Heart left ventricle (tissue), 16 donors: ENCODE data around the gene RFESD. TPM values are rescaled to one million over a fixed set of nuclear protein-coding genes. Genes with fewer than 3 reads are reported as not detected.

Source experiments
- ATAC-seq, 4 donors: fragments of 200-7000 bp; cut with Tn5 transposase; one replicate each; pipeline ENCODE4 v1.9.1; 2020 to 2022; ENCODE audit warnings: moderate library complexity in 4 of 4, mild to moderate bottlenecking in 3 of 4, moderate number of reproducible peaks in 1 of 4
- DNase-seq, 5 donors: peaks; one replicate each; pipeline ENCODE4 v3.0.0-alpha.2; 2020
- H3K27ac ChIP-seq, 12 donors: fragments of 200-600 bp; sonication (generic) in 4 of 12; one replicate each; pipeline versions ENCODE4 v1.5.0 to v1.8.0; 2016 to 2022; ENCODE audit warnings: mild to moderate bottlenecking in 2 of 12
- H3K27me3 ChIP-seq, 9 donors: fragments of 200-600 bp; sonication (generic) in 2 of 9; one replicate each; pipeline versions ENCODE4 v1.5.1 to v1.8.0; 2016 to 2022; ENCODE audit warnings: mild to moderate bottlenecking in 3 of 9
- H3K36me3 ChIP-seq, 9 donors: fragments of 200-600 bp; sonication (generic) in 2 of 9; one replicate each; pipeline versions ENCODE4 v1.5.0 to v1.8.0; 2018 to 2022; ENCODE audit warnings: mild to moderate bottlenecking in 2 of 9
- H3K4me1 ChIP-seq, 12 donors: fragments of 200-600 bp; sonication (generic) in 4 of 12; one replicate each; pipeline versions ENCODE4 v1.5.0 to v1.8.0; 2016 to 2022; ENCODE audit warnings: mild to moderate bottlenecking in 3 of 12
- H3K4me3 ChIP-seq, 12 donors: fragments of 200-600 bp; sonication (generic) in 4 of 12; one replicate each; pipeline versions ENCODE4 v1.5.0 to v1.8.0; 2017 to 2022; ENCODE audit warnings: mild to moderate bottlenecking in 9 of 12, moderate library complexity in 4 of 12
- H3K9me3 ChIP-seq, 12 donors: fragments of 200-600 bp; sonication (generic) in 4 of 12; one replicate each; pipeline versions ENCODE4 v1.5.0 to v1.8.0; 2016 to 2022; ENCODE audit warnings: mild to moderate bottlenecking in 1 of 12
- CTCF ChIP-seq, 12 donors: fragments of 200-600 bp; sonication (generic) in 4 of 12; IDR thresholded peaks; one replicate each; pipeline versions ENCODE4 v1.5.0 to v1.8.0; 2018 to 2022; ENCODE audit warnings: antibody characterized with exemption in 12 of 12, mild to moderate bottlenecking in 5 of 12
- POLR2A ChIP-seq, 2 donors: fragments of 450-650 bp; IDR thresholded peaks; one replicate each; pipeline ENCODE4 v1.6.1; 2017; ENCODE audit warnings: antibody characterized with exemption in 2 of 2, mild to moderate bottlenecking in 2 of 2, moderate library complexity in 2 of 2
- WGBS, 4 donors: extraction: QIAGEN DNeasy Blood & Tissue Kit in 2 of 4; methylation state at CpG; one replicate each; pipeline versions ENCODE4 v1.1.5 to v1.1.7; 2013 to 2018; 5-methylcytosine and 5-hydroxymethylcytosine counted together
- intact Hi-C, 10 donors: fragments of 100-400 bp; cut with DNase I; formaldehyde crosslinking; loops; one replicate each; pipeline versions ENCODE4 v1.11.1 to v1.14.2; 2022
- polyA plus RNA-seq, 2 donors: library from polyadenylated mRNA; stranded (reverse); fragments of 200-250 nt; gene quantifications; one replicate each; pipeline ENCODE4 v1.2.3, GENCODE V29; 2013
- total RNA-seq, 9 donors: library from RNA; depleted of rRNA in 2 of 9; stranded (reverse); fragments of >200 nt in 2 of 9; fragmentation: NEBNext Ultra II Directional in 3 of 9; extraction: Animal tissue kit (Norgen Biotek cat#: 25700) in 3 of 9; gene quantifications; one replicate each; pipeline versions ENCODE4 v1.1.0 to v1.2.4, GENCODE V29; 2016 to 2023
- donor health status: ischemic (EF 13 %, LVEDD 7.1; RV severe dilation, severe dysfunction).
- donor health status: healthy with polysubstance abuse.
- donor health status: DM: no; HTN: yes; CAD: no.
- donor health status: DM: no; HTN: no; CAD: no.
- donor health status: ischemic (EF 25% LVEDD 6.9; RV normal size, moderate dysfunction).
- donor health status: ischemic (EF 25% LVEDD 5.7; RV mildly dilated, moderate dysfunction).
- donor health status: healthy.
- donor health status: DM: yes; HTN: yes; CAD: no.
- donor health status: ischemic (EF 35%, LVEDD 5.7; RV mildly dilated, moderate dysfunction).
- donor health status: nonischemic (EF 11% LVEDD 7.7; RV severe dilation, severe dysfunction).
- donor health status: DM: yes; HTN: yes; CAD: no.
- donor health status: PGD.
- donor health status: ischemic (EF 29% LVEDD 5.4; RV normal size, mild dysfunction).
- donor health status: nonischemic (EF 23%, LVEDD 6.1; RV moderate dilation, normal function).

Gene RFESD
- total and polyA plus RNA-seq, 11 donors = 1.3 to 5.0 (median 3.5) TPM

GRCh38 chr5:95662946-95663345, 16.4 kb downstream of the RFESD start:
- ATAC-seq = no peak
- intact Hi-C loops = loop anchor here in 8 of 10 donors (5.0 to 10.0 kb wide), 8 partner anchors 69 to 184 kb away; partner anchors contain the start of gene RHOBTB3 (in 1 of the 8)
- Histone ChIP-seq H3K9me3 (no peaks in the 10 kb centered on the region), H3K36me3 (no peaks in the 10 kb centered on the region), H3K27ac (no peak overlapping the region), H3K27me3 (no peaks in the 10 kb centered on the region), H3K4me3 (no peak overlapping the region), H3K4me1 (peaks cover 0 to 15% (median 5%) of the 10 kb centered on the region in 12 donors)
- no peak for TF ChIP-seq POLR2A (IDR thresholded peaks at IDR 0.05)
- no peak for TF ChIP-seq CTCF (IDR thresholded peaks at IDR 0.05)
- no peak for DNase-seq

DNA sequence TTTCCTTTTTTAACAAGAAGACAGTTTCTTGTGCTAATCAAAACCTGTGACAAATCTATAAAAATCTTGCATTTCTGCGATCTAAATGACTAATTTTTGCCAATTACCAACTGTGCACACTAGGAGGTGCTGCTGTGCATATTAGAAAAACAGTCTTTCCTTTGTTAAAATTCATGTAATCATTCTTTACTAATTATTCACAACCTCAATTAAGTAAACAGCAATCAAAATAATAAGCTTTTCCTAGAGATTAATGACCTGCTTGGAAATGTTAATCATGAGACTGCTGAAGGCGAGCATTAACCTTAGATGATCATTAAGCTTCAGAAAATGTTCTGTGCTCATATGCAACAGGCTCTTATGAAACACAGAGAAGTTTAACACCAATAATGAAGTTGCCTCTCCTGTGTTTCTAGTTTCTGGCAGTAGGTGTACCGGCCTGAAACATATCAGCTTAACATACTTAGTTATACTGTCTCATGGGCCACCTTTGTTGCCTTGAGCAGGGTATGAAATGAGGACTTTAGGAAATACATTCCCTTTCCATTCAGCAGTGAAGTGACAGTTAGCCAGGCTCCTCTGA, 17.7 kb downstream of the RFESD start:
- Histone ChIP-seq H3K27ac (peak overlapping the region in 3 of 12 donors; percentile 26 to 37 (median 34)), H3K9me3 (no peaks in the 10 kb centered on the region), H3K27me3 (no peaks in the 10 kb centered on the region), H3K36me3 (no peaks in the 10 kb centered on the region), H3K4me3 (no peak overlapping the region), H3K4me1 (peaks cover 0 to 25% (median 9%) of the 10 kb centered on the region in 12 donors)
- ATAC-seq (peak in 2 of 4 donors; percentile 39 to 45), DNase-seq (no peak)
- 9 to 18% (median 16%) methylated on average over 3 of the region's 3 CpGs for WGBS, 4 donors
- intact Hi-C loops = loop anchor here in 9 of 10 donors (2.0 to 10.0 kb wide), 9 partner anchors 68 to 183 kb away; partner anchors contain the start of gene RHOBTB3 (in 1 of the 9)
- peak; percentile 65 to 89 (median 83) for TF ChIP-seq CTCF (IDR thresholded peaks at IDR 0.05)
- no peak for TF ChIP-seq POLR2A (IDR thresholded peaks at IDR 0.05)

DNA sequence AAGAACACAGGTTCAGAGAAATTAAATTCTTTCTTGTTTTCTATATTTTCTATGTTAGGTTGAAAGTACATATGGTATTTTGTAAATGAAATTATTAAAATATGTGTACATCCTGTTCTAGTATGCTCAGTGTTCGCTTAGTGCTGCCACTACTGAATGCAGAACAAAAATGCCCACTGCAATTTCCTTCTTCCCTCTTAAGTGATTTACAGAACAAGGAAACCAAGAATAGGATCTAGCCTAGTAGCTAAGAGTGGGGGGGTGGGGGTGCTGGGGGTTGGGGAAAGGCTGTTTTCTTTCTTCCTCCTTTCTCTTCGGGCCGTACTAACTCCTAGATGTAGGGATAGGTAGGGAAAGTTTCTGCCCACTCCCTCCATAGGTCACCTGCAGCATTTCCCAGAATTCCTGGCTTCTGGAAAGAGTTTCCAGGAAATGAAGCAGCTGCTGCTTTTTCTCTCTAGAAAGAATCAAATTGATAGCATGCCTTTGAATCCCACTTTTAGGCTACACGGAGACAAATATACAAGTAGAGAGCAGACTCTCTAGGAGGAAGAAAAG, 20.6 kb downstream of the RFESD start:
- TF ChIP-seq CTCF (IDR thresholded peaks at IDR 0.05) (no peak), POLR2A (IDR thresholded peaks at IDR 0.05) (no peak)
- peak overlapping the region in 1 of 12 donors; percentile 16 for H3K27ac ChIP-seq
- H3K9me3 ChIP-seq = no peaks in the 10 kb centered on the region
- H3K4me1 ChIP-seq = peaks cover 0 to 38% (median 18%) of the 10 kb centered on the region in 12 donors
- H3K4me3 ChIP-seq = no peak overlapping the region
- intact Hi-C loops = loop anchor here in 7 of 10 donors (5.0 to 10.0 kb wide), 5 partner anchors 60 to 118 kb away; partner anchors contain the start of gene RHOBTB3 (in 5 of the 7)
- no peaks in the 10 kb centered on the region for H3K36me3 ChIP-seq
- WGBS, 4 donors = 74 to 77% (median 75%) methylated on average over 4 of the region's 4 CpGs
- H3K27me3 ChIP-seq = no peaks in the 10 kb centered on the region
- DNase-seq (no peak), ATAC-seq (peak in 1 of 4 donors; percentile 22)

DNA sequence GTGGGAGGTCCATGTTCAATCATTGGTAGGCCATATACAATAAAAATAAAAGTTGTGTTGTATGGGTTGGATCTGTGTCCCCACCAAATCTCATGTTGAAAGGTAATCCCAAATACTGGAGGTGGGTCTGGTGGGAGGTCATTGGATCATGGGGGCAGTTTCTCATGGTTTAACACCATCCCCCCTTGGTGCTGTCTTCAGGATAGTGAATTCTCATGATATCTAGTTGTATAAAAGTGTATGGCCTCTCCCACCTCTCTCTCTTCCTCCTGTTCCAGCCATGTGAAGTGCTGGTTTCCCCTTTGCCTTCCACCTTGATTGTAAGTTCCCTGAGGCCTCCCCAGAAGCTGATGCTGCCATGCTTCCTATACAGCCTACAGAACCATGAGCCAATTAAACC, 21.1 kb downstream of the RFESD start:
- Histone ChIP-seq H3K36me3 (no peaks in the 10 kb centered on the region), H3K4me3 (no peak overlapping the region), H3K9me3 (no peaks in the 10 kb centered on the region), H3K27me3 (no peaks in the 10 kb centered on the region), H3K27ac (no peak overlapping the region), H3K4me1 (peaks cover 0 to 41% (median 20%) of the 10 kb centered on the region in 12 donors)
- intact Hi-C loops = loop anchor here in 8 of 10 donors (2.0 to 10.0 kb wide), 6 partner anchors 60 to 117 kb away; partner anchors contain the start of gene RHOBTB3 (in 5 of the 8)
- no peak for DNase-seq
- no peak for ATAC-seq
- TF ChIP-seq CTCF (IDR thresholded peaks at IDR 0.05) (no peak), POLR2A (IDR thresholded peaks at IDR 0.05) (no peak)
